Peyer's patch (tissue), 4 donors: ENCODE measurements around the gene HDAC9.

Experiments used
- POLR2A ChIP-seq, 2 donors: fragments of 450-650 bp; IDR thresholded peaks; one replicate each; pipeline ENCODE4 v1.5.1; 2017; ENCODE audit warnings: antibody characterized with exemption in 2 of 2, mild to moderate bottlenecking in 2 of 2, moderate library complexity in 2 of 2
- TF ChIP-seq, protein P1 (sequence below), 6 experiments: fragments of 450-650 bp in 4 of 6; fragments of 200-600 bp in 2 of 6; sonication (generic) in 1 of 6; IDR thresholded peaks; one replicate each; pipeline ENCODE4 v1.5.1; 2017 to 2019; ENCODE audit warnings: antibody characterized with exemption in 6 of 6, mild to moderate bottlenecking in 3 of 6, moderate library complexity in 1 of 6

DNA sequence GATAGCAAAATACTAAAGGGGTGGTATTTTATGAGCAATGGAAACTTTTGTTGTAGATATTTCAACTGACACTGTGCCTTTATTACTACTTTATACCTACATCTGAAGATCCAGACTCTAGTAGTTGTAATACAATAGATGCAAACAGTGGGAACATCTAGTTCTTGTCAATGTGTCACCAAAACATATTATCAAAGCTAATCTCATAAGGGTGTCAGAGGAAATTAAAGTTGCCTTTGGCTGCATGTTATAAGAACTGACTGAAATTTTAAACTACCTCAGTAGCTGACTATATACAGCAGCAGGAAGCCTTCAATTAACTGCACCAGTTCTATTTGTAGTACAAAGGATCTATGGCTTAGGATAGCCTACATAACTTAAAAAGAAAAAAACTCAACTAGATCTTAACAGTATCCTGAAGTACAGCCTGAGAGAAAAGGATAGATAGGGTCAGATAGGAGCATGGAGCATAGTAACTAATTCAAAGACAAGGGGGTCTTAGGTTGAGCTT lies 30.9 kb downstream of the HDAC9 start:
- TF ChIP-seq, protein P1, sequence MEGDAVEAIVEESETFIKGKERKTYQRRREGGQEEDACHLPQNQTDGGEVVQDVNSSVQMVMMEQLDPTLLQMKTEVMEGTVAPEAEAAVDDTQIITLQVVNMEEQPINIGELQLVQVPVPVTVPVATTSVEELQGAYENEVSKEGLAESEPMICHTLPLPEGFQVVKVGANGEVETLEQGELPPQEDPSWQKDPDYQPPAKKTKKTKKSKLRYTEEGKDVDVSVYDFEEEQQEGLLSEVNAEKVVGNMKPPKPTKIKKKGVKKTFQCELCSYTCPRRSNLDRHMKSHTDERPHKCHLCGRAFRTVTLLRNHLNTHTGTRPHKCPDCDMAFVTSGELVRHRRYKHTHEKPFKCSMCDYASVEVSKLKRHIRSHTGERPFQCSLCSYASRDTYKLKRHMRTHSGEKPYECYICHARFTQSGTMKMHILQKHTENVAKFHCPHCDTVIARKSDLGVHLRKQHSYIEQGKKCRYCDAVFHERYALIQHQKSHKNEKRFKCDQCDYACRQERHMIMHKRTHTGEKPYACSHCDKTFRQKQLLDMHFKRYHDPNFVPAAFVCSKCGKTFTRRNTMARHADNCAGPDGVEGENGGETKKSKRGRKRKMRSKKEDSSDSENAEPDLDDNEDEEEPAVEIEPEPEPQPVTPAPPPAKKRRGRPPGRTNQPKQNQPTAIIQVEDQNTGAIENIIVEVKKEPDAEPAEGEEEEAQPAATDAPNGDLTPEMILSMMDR (IDR thresholded peaks at IDR 0.05), result no peak
- no peak for TF ChIP-seq POLR2A (IDR thresholded peaks at IDR 0.05)
